Activated naive CD4-positive, alpha-beta T cell treated with anti-CD3 and anti-CD28 coated beads, Interleukin-2, amount 50 U/mL, for 72 hours (primary cell): ENCODE data around the gene STAG1. TPM values are rescaled to one million over a fixed set of nuclear protein-coding genes. Genes with fewer than 3 reads are reported as not detected.
"Not testable (repeated sequence)": the region's sequence is repeated elsewhere in the genome, so short reads cannot be mapped to it uniquely, and the experiment has no call there.

Experiments used
- ATAC-seq, 2 donors: fragments of 150-1000 bp; cut with Tn5 transposase; 2 replicates each; pipeline ENCODE4 v1.10.0; 2021; ENCODE audit warnings: mild to moderate bottlenecking in 2 of 2, moderate library complexity in 2 of 2
- DNase-seq, 2 donors: peaks; one replicate each; pipeline ENCODE4 v3.0.0; 2021 to 2022; ENCODE audit warnings: low spot score in 2 of 2
- H3K27ac Mint-ChIP-seq, 2 donors: one replicate each; pipeline ENCODE4 v1.8.0; 2022; ENCODE audit warnings: mild to moderate bottlenecking in 2 of 2, mixed read lengths in 2 of 2
- H3K36me3 Mint-ChIP-seq, 2 donors: one replicate each; pipeline ENCODE4 v1.8.0; 2022; ENCODE audit warnings: mixed read lengths in 2 of 2
- H3K9me3 Mint-ChIP-seq, 2 donors: one replicate each; pipeline ENCODE4 v1.8.0; 2022; ENCODE audit warnings: mixed read lengths in 2 of 2
- total RNA-seq, 2 donors: library from RNA; stranded (reverse); gene quantifications; one replicate each; pipeline ENCODE4 v1.2.3, GENCODE V29; 2022

STAG1 gene
- total RNA-seq, 2 donors from 2014 or later = 35.8 to 40.5 TPM

GRCh38 chr3:136343446-136343845 lies 408.7 kb downstream of the STAG1 start:
- DNase-seq = no peak

GRCh38 chr3:136336329-136337100 lies 415.7 kb downstream of the STAG1 start:
- H3K9me3 Mint-ChIP-seq = no peaks in the 10 kb centered on the region
- no peak for DNase-seq
- no peak for ATAC-seq
- H3K27ac Mint-ChIP-seq = peak overlapping the region in 1 of 2 donors; percentile 23
- H3K36me3 Mint-ChIP-seq = peaks cover 14 to 16% of the 10 kb centered on the region in 2 donors

More at GRCh38 chr3:136343446-136343845, 408.7 kb downstream of the STAG1 start:
- ATAC-seq = no peak
- H3K27ac Mint-ChIP-seq = peak overlapping the region; percentile 52 to 78
- H3K9me3 Mint-ChIP-seq = no peaks in the 10 kb centered on the region
- peaks cover 0 to 6% of the 10 kb centered on the region in 2 donors for H3K36me3 Mint-ChIP-seq

- H3K9me3 Mint-ChIP-seq, DNase-seq, ATAC-seq: not testable (repeated sequence)
- H3K36me3 Mint-ChIP-seq = peaks cover 14 to 16% of the 10 kb centered on the region in 2 donors
- peak overlapping the region in 1 of 2 donors; percentile 76 for H3K27ac Mint-ChIP-seq
These were observed 417.5 kb downstream of the STAG1 start for GRCh38 chr3:136334726-136335125.

- no peaks in the 10 kb centered on the region for H3K9me3 Mint-ChIP-seq
- ATAC-seq (peak; percentile 46 to 51), DNase-seq (no peak)
- H3K27ac Mint-ChIP-seq = peak overlapping the region; percentile 65 to 76
- H3K36me3 Mint-ChIP-seq = peaks cover 14 to 16% of the 10 kb centered on the region in 2 donors
These were observed 418.0 kb downstream of the STAG1 start for GRCh38 chr3:136334209-136334608.

- peak overlapping the region in 1 of 2 donors; percentile 38 for H3K27ac Mint-ChIP-seq
- peaks cover 14 to 17% of the 10 kb centered on the region in 2 donors for H3K36me3 Mint-ChIP-seq
- no peaks in the 10 kb centered on the region for H3K9me3 Mint-ChIP-seq
- ATAC-seq = peak in 1 of 2 donors; percentile 30
- no peak for DNase-seq
These were observed 419.4 kb downstream of the STAG1 start for GRCh38 chr3:136332776-136333175.

GRCh38 chr3:136332302-136332701 lies 419.9 kb downstream of the STAG1 start:
- no peaks in the 10 kb centered on the region for H3K9me3 Mint-ChIP-seq
- H3K36me3 Mint-ChIP-seq = peaks cover 14 to 17% of the 10 kb centered on the region in 2 donors
- DNase-seq (no peak), ATAC-seq (peak in 1 of 2 donors; percentile 22)
- peak overlapping the region in 1 of 2 donors; percentile 38 for H3K27ac Mint-ChIP-seq

- ATAC-seq (no peak), DNase-seq (no peak)
- Mint-ChIP-seq H3K27ac (peak overlapping the region in 1 of 2 donors; percentile 38), H3K36me3 (peaks cover 21% of the 10 kb centered on the region in 2 donors), H3K9me3 (no peaks in the 10 kb centered on the region)
These were observed 421.3 kb downstream of the STAG1 start for GRCh38 chr3:136330900-136331299.

- DNase-seq = no peak
- ATAC-seq = no peak
- Mint-ChIP-seq H3K27ac (no peak overlapping the region), H3K36me3 (peaks cover 21 to 22% of the 10 kb centered on the region in 2 donors), H3K9me3 (peaks cover 0 to under 1% of the 10 kb centered on the region in 2 donors)
These were observed 422.6 kb downstream of the STAG1 start for GRCh38 chr3:136329593-136329992.

GRCh38 chr3:136327671-136328070 lies 424.5 kb downstream of the STAG1 start:
- ATAC-seq (no peak), DNase-seq (no peak)
- Mint-ChIP-seq H3K9me3 (peaks cover 0 to 16% of the 10 kb centered on the region in 2 donors), H3K36me3 (peaks cover 26 to 40% of the 10 kb centered on the region in 2 donors), H3K27ac (peak overlapping the region in 1 of 2 donors; percentile 22)

- no peak overlapping the region for H3K27ac Mint-ChIP-seq
- peaks cover 38 to 53% of the 10 kb centered on the region in 2 donors for H3K36me3 Mint-ChIP-seq
- DNase-seq = no peak
- H3K9me3 Mint-ChIP-seq = peaks cover 12 to 30% of the 10 kb centered on the region in 2 donors
- ATAC-seq = no peak
These were observed 425.9 kb downstream of the STAG1 start for GRCh38 chr3:136326316-136326715.

- Mint-ChIP-seq H3K27ac (no peak overlapping the region), H3K36me3 (peaks cover 0 to 2% of the 10 kb centered on the region in 2 donors), H3K9me3 (no peaks in the 10 kb centered on the region)
- ATAC-seq (no peak), DNase-seq (no peak)
These were observed 440.2 kb downstream of the STAG1 start for GRCh38 chr3:136311968-136312367.

- ATAC-seq (no peak), DNase-seq (no peak)
- no peaks in the 10 kb centered on the region for H3K9me3 Mint-ChIP-seq
- H3K27ac Mint-ChIP-seq = no peak overlapping the region
- peaks cover 0 to 7% of the 10 kb centered on the region in 2 donors for H3K36me3 Mint-ChIP-seq
These were observed 440.9 kb downstream of the STAG1 start for GRCh38 chr3:136311261-136311660.

GRCh38 chr3:136305879-136306278 lies 446.3 kb downstream of the STAG1 start:
- ATAC-seq = peak in 1 of 2 donors; percentile 44
- peak in 1 of 2 donors; percentile 14 for DNase-seq

GRCh38 chr3:136300444-136300843 lies 451.7 kb downstream of the STAG1 start:
- H3K36me3 Mint-ChIP-seq = peaks cover 0 to 6% of the 10 kb centered on the region in 2 donors
- DNase-seq (no peak), ATAC-seq (no peak)
- no peaks in the 10 kb centered on the region for H3K9me3 Mint-ChIP-seq
- no peak overlapping the region for H3K27ac Mint-ChIP-seq

More at GRCh38 chr3:136305879-136306278, 446.3 kb downstream of the STAG1 start:
- H3K36me3 Mint-ChIP-seq = peaks cover 7 to 12% of the 10 kb centered on the region in 2 donors
- no peaks in the 10 kb centered on the region for H3K9me3 Mint-ChIP-seq
- H3K27ac Mint-ChIP-seq = no peak overlapping the region

- peaks cover 0 to 13% of the 10 kb centered on the region in 2 donors for H3K36me3 Mint-ChIP-seq
- DNase-seq (no peak), ATAC-seq (no peak)
- H3K27ac Mint-ChIP-seq = no peak overlapping the region
- no peaks in the 10 kb centered on the region for H3K9me3 Mint-ChIP-seq
These were observed 454.4 kb downstream of the STAG1 start for GRCh38 chr3:136297826-136298225.

- H3K27ac Mint-ChIP-seq = no peak overlapping the region
- ATAC-seq = no peak
- no peak for DNase-seq
- peaks cover 0 to 13% of the 10 kb centered on the region in 2 donors for H3K36me3 Mint-ChIP-seq
- H3K9me3 Mint-ChIP-seq = no peaks in the 10 kb centered on the region
These were observed 455.2 kb downstream of the STAG1 start for GRCh38 chr3:136296960-136297359.

- H3K36me3 Mint-ChIP-seq = peaks cover 8 to 17% of the 10 kb centered on the region in 2 donors
- DNase-seq (no peak), ATAC-seq (no peak)
- no peaks in the 10 kb centered on the region for H3K9me3 Mint-ChIP-seq
- no peak overlapping the region for H3K27ac Mint-ChIP-seq
These were observed 458.0 kb downstream of the STAG1 start for GRCh38 chr3:136294176-136294575.
